K562 (cell line): ENCODE results near the gene UBE2N. TPM values are rescaled to one million over a fixed set of nuclear protein-coding genes. Genes with fewer than 3 reads are reported as not detected.

Experiments used
- ATF7 ChIP-seq: fragments of 450-650 bp; IDR thresholded peaks from 2 replicates; pipeline ENCODE4 v1.7.1; 2014; ENCODE audit warnings: mild to moderate bottlenecking, moderate library complexity
- BACH1 ChIP-seq: fragments of 200-800 bp; sonication (Bioruptor generic); IDR thresholded peaks from 2 replicates; pipeline ENCODE4 v1.6.1; 2016; ENCODE audit warnings: missing genetic modification characterization, missing compliant biosample characterization
- CTBP1 ChIP-seq: fragments of 450-650 bp; IDR thresholded peaks from 2 replicates; pipeline ENCODE4 v1.6.1; 2016; ENCODE audit warnings: borderline replicate concordance
- ELF2 ChIP-seq: fragments of 250-450 bp; sonication (Bioruptor Pico); IDR thresholded peaks from 2 replicates; pipeline ENCODE4 v1.5.0; 2021; ENCODE audit warnings: mild to moderate bottlenecking
- EWSR1 ChIP-seq: fragments of 450-650 bp; IDR thresholded peaks from 2 replicates; pipeline ENCODE4 v1.6.1; 2018; ENCODE audit warnings: borderline replicate concordance, mild to moderate bottlenecking, low read depth, moderate library complexity; ENCODE audit not compliant: partially characterized antibody
- MCM2 ChIP-seq: fragments of 450-650 bp; IDR thresholded peaks from 2 replicates; pipeline ENCODE4 v1.6.1; 2017; ENCODE audit warnings: low read depth, mild to moderate bottlenecking
- NFRKB ChIP-seq: fragments of 450-650 bp; IDR thresholded peaks from 2 replicates; pipeline ENCODE4 v1.6.1; 2016; ENCODE audit warnings: low read depth
- POLR2B ChIP-seq: fragments of 450-650 bp; IDR thresholded peaks from 2 replicates; pipeline ENCODE4 v1.6.1; 2018; ENCODE audit warnings: low read depth; ENCODE audit not compliant: partially characterized antibody
- POLR2H ChIP-seq: IDR thresholded peaks from 2 replicates; pipeline ENCODE4 v1.6.1; 2016; ENCODE audit warnings: missing genetic modification characterization, low read depth, mild to moderate bottlenecking, control low read depth, missing compliant biosample characterization, moderate library complexity
- RAD21 ChIP-seq, 2 experiments: fragments of 250-450 bp in 1 of 2; fragments of 450-650 bp in 1 of 2; sonication (Bioruptor Pico) in 1 of 2; formaldehyde crosslinking in 1 of 2; IDR thresholded peaks in 1 of 2; conservative IDR thresholded peaks in 1 of 2; 2 replicates each; pipeline versions ENCODE4 v1.4.0 to v1.8.0; 2020 to 2022; ENCODE audit warnings: mild to moderate bottlenecking in 2 of 2, moderate library complexity in 1 of 2
- RBM17 ChIP-seq: fragments of 200-400 bp; formaldehyde crosslinking; IDR thresholded peaks from 2 replicates; pipeline ENCODE4 v1.6.1; 2017; ENCODE audit warnings: low read depth, mild to moderate bottlenecking, low read length, borderline replicate concordance
- RFX7 ChIP-seq: fragments of 250-450 bp; sonication (Bioruptor Pico); IDR thresholded peaks from 2 replicates; pipeline ENCODE4 v1.5.1; 2021; ENCODE audit warnings: mild to moderate bottlenecking
- STAT5A ChIP-seq: IDR thresholded peaks from 2 replicates; pipeline ENCODE4 v1.6.1; 2012; ENCODE audit warnings: low read length, inconsistent platforms, borderline replicate concordance
- TRIM28 ChIP-seq: fragments of 450-650 bp; IDR thresholded peaks from 2 replicates; pipeline ENCODE4 v1.6.1; 2017
- ZKSCAN1 ChIP-seq: fragments of 150-350 bp; IDR thresholded peaks from 2 replicates; pipeline ENCODE4 v1.6.1; 2016; ENCODE audit warnings: low read depth, low read length
- ZNF197 ChIP-seq: fragments of 200-800 bp; sonication (Bioruptor generic); IDR thresholded peaks from 2 replicates; pipeline ENCODE4 v1.6.1; 2016; ENCODE audit warnings: low read depth, missing genetic modification characterization, missing compliant biosample characterization
- ZNF212 ChIP-seq: fragments of 450-650 bp; formaldehyde crosslinking; IDR thresholded peaks from 2 replicates; pipeline ENCODE4 v1.4.0; 2020; ENCODE audit warnings: mild to moderate bottlenecking
- ZNF274 ChIP-seq: IDR thresholded peaks from 2 replicates; pipeline ENCODE4 v1.6.1; 2011; ENCODE audit warnings: low read depth, mild to moderate bottlenecking, low read length, moderate library complexity, borderline replicate concordance
- ZNF347 ChIP-seq: fragments of 450-650 bp; formaldehyde crosslinking; IDR thresholded peaks from 2 replicates; pipeline ENCODE4 v1.4.0; 2020; ENCODE audit warnings: low read depth, mild to moderate bottlenecking, moderate library complexity
- ZSCAN32 ChIP-seq: fragments of 450-650 bp; formaldehyde crosslinking; IDR thresholded peaks from 2 replicates; pipeline ENCODE4 v1.4.0; 2020; ENCODE audit warnings: mild to moderate bottlenecking, moderate library complexity
- polyA plus RNA-seq, 8 experiments: library from polyadenylated mRNA; depleted of rRNA in 4 of 8; stranded (reverse) in 5 of 8; unstranded in 3 of 8; fragments of >200 nt; fragmentation: Nextera tagmentation in 2 of 8; fragmentation: Illumina TruSeq in 1 of 8; extraction: Ambion mirVana in 2 of 8; extraction: Trizol in 1 of 8; gene quantifications; 2 replicates each; pipeline versions ENCODE4 v1.2.1 to v1.2.3, GENCODE V29; 2011 to 2014; ENCODE audit warnings: inconsistent platforms in 1 of 8, missing spikeins in 1 of 8
- total RNA-seq, 7 experiments: library from RNA; depleted of rRNA in 6 of 7; stranded (reverse); fragments of >200 nt in 6 of 7; fragmentation: Illumina TruSeq in 2 of 7; extraction: Trizol in 2 of 7; gene quantifications; 2 replicates each; pipeline versions ENCODE4 v1.2.1 to v1.2.3, GENCODE V29; 2011 to 2021; ENCODE audit warnings: low replicate concordance in 1 of 7
- TF ChIP-seq, protein P1 (sequence below), 2 experiments: fragments of 450-650 bp; IDR thresholded peaks; 2 replicates each; pipeline ENCODE4 v1.6.1; 2018; ENCODE audit warnings: mild to moderate bottlenecking in 2 of 2, low read depth in 1 of 2; ENCODE audit not compliant: partially characterized antibody in 2 of 2
- TF ChIP-seq, protein P2 (sequence below): fragments of 250-450 bp; sonication (Bioruptor Pico); IDR thresholded peaks from 2 replicates; pipeline ENCODE4 v1.5.0; 2021; ENCODE audit warnings: mild to moderate bottlenecking, moderate library complexity

UBE2N gene
- total and polyA plus RNA-seq, 9 of the 15 experiments (the other 6 are each of a cell fraction or from before 2014, with no cell fraction given), result 189 to 826 (median 260) TPM

GRCh38 chr12:93441617-93442410 lies at the start of gene UBE2N (continued):
- TF ChIP-seq ZSCAN32 (CRISPR knock-in tag), result no peak
- no peak; the same call in 1 of the 2 replicates for TF ChIP-seq TRIM28
- TF ChIP-seq BACH1 (tag), result no peak
- TF ChIP-seq ZNF212, result no peak
- TF ChIP-seq NFRKB, result 0 out of 2 replicates have a peak, but pooled peaks have one; percentile 47
- no peak for TF ChIP-seq ZNF347 (CRISPR knock-in tag)
- TF ChIP-seq ZKSCAN1, result no peak
- no peak for TF ChIP-seq RBM17
- TF ChIP-seq, protein P1, sequence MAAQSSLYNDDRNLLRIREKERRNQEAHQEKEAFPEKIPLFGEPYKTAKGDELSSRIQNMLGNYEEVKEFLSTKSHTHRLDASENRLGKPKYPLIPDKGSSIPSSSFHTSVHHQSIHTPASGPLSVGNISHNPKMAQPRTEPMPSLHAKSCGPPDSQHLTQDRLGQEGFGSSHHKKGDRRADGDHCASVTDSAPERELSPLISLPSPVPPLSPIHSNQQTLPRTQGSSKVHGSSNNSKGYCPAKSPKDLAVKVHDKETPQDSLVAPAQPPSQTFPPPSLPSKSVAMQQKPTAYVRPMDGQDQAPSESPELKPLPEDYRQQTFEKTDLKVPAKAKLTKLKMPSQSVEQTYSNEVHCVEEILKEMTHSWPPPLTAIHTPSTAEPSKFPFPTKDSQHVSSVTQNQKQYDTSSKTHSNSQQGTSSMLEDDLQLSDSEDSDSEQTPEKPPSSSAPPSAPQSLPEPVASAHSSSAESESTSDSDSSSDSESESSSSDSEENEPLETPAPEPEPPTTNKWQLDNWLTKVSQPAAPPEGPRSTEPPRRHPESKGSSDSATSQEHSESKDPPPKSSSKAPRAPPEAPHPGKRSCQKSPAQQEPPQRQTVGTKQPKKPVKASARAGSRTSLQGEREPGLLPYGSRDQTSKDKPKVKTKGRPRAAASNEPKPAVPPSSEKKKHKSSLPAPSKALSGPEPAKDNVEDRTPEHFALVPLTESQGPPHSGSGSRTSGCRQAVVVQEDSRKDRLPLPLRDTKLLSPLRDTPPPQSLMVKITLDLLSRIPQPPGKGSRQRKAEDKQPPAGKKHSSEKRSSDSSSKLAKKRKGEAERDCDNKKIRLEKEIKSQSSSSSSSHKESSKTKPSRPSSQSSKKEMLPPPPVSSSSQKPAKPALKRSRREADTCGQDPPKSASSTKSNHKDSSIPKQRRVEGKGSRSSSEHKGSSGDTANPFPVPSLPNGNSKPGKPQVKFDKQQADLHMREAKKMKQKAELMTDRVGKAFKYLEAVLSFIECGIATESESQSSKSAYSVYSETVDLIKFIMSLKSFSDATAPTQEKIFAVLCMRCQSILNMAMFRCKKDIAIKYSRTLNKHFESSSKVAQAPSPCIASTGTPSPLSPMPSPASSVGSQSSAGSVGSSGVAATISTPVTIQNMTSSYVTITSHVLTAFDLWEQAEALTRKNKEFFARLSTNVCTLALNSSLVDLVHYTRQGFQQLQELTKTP (IDR thresholded peaks at IDR 0.05; ENCODE audit: low read depth in 1 of 2, partially characterized antibody in 2 of 2), result no peak
- peak; percentile 82 for TF ChIP-seq POLR2B
- TF ChIP-seq RFX7 (CRISPR knock-in tag), result no peak
- peak; percentile 79 for TF ChIP-seq POLR2H (tag)
- TF ChIP-seq ZNF197 (CRISPR knock-in tag), result no peak
- 0 out of 4 replicates have a peak, but pooled peaks of 1 of the 2 experiments have one; percentile 11 for TF ChIP-seq RAD21 (CRISPR knock-in tag; conservative IDR thresholded peaks at IDR 0.05 in 1 of 2, IDR thresholded peaks at IDR 0.05 in 1 of 2)
- TF ChIP-seq STAT5A, result no peak
- TF ChIP-seq EWSR1, result no peak
- TF ChIP-seq, protein P2, sequence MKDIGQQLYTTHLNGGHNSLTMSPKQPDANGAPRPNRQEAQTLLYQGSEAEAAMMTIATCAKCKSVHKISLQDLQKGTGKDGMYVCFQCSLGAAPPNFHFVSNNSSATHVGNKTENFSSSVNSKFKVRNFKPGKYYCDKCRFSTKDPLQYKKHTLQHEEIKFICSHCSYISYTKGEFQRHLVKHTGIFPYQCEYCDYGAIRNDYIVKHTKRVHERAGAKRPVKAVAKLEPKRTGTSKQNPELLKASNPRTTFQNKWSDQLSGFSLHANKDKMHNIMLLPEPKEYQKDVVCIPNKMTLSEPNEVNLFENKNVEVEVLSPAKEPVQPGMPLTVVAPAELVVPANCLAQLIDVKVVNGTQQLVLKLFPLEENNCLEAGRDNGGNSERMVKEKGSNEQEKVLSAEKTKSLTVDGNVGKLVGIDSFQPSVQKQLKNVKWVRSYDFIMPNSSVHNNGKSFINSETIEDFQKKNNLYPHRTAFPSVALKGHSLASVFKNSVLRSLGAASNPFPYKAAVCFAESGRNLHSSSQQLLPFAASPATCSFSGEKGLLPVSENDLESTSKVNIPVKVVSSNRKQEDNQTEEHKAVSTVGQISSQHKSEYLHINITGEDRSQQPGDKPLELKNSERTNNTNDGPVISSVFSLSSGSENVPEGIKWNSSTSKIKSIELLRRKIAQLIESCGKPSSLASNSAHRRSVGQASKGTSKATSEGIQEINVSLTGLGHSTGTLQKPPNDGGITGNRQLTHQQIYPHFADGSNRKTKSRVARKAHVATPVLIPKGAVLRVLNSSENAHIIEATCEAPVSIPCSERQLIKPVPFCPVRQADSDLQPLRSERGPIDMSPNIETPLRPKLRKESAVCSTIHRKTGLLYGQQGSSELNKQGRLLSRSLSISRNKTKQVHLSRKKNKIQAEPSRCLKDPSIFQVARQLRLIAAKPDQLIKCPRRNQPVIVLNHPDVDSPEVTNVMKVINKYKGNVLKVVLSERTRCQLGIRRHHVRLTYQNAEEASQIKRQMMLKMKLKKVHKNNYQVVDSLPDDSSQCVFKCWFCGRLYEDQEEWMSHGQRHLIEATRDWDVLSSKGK (CRISPR knock-in tag), result no peak
- no peak for TF ChIP-seq ZNF274
- peak; percentile 81; the same call in 1 of the 2 replicates for TF ChIP-seq ELF2
- peak; percentile 83 for TF ChIP-seq ATF7
- TF ChIP-seq CTBP1, result peak; percentile 90
- no peak for TF ChIP-seq MCM2
